OCI-LY3 (cell line): ENCODE data around the gene MED4.

Experiments
- H2AFZ ChIP-seq: fragments of 200-600, 300-600 bp; shearing (Covaris generic); 2 replicates; pipeline ENCODE4 v1.6.0; 2014; ENCODE audit warnings: antibody characterized with exemption, low read depth, low read length
- H3K27ac ChIP-seq: fragments of 200-600, 300-600 bp; sonication (generic); 2 replicates; pipeline ENCODE4 v1.5.1; 2014; ENCODE audit warnings: mild to moderate bottlenecking, low read length, moderate library complexity, mixed read lengths
- H3K27me3 ChIP-seq: fragments of 200-600, 300-600 bp; sonication (generic); 2 replicates; pipeline ENCODE4 v1.6.1; 2014; ENCODE audit warnings: low read depth, low read length, mixed read lengths
- H3K36me3 ChIP-seq: fragments of 200-600, 300-600 bp; sonication (generic); replicated peaks from 2 replicates; pipeline ENCODE3; 2014; ENCODE audit warnings: low read depth, low read length, mixed read lengths
- H3K4me1 ChIP-seq: fragments of 300-600, 200-600 bp; sonication (generic); 2 replicates; pipeline ENCODE4 v1.6.1; 2014; ENCODE audit warnings: low read length, mixed read lengths
- H3K4me2 ChIP-seq: fragments of 200-600, 300-600 bp; sonication (generic); 2 replicates; pipeline ENCODE4 v1.6.1; 2014; ENCODE audit warnings: low read length, mixed read lengths
- H3K4me3 ChIP-seq: fragments of 300-600, 200-600 bp; sonication (generic); 2 replicates; pipeline ENCODE4 v1.5.1; 2014; ENCODE audit warnings: antibody characterized with exemption, mild to moderate bottlenecking, low read length, moderate library complexity
- H3K79me2 ChIP-seq: fragments of 300-600, 200-600 bp; shearing (Covaris generic); 2 replicates; pipeline ENCODE4 v1.6.1; 2014; ENCODE audit warnings: mild to moderate bottlenecking, low read length, mixed read lengths
- H3K9ac ChIP-seq: fragments of 300-600, 200-600 bp; shearing (Covaris generic); 2 replicates; pipeline ENCODE4 v1.6.0; 2014; ENCODE audit warnings: mild to moderate bottlenecking, low read length, moderate library complexity
- H3K9me3 ChIP-seq: fragments of 200-600, 300-600 bp; shearing (Covaris generic); 2 replicates; pipeline ENCODE4 v1.6.1; 2014; ENCODE audit warnings: low read length, mixed read lengths; ENCODE audit not compliant: insufficient read depth
- H4K20me1 ChIP-seq: fragments of 200-600, 300-600 bp; sonication (generic); 2 replicates; pipeline ENCODE4 v1.6.1; 2016; ENCODE audit warnings: low read length, mixed read lengths; ENCODE audit not compliant: insufficient read depth
- EZH2phosphoT487 ChIP-seq: fragments of 200-600 bp; shearing (Covaris generic); IDR thresholded peaks from 2 replicates; pipeline ENCODE4 v1.6.1; 2018; ENCODE audit warnings: antibody characterized with exemption, mixed run types, low read depth
- TF ChIP-seq, protein P1 (sequence below): fragments of 200-600, 300-600 bp; sonication (generic); IDR thresholded peaks from 2 replicates; pipeline ENCODE4 v1.5.1; 2014; ENCODE audit warnings: antibody characterized with exemption, low read length, low read depth

The MED4 gene, protein sequence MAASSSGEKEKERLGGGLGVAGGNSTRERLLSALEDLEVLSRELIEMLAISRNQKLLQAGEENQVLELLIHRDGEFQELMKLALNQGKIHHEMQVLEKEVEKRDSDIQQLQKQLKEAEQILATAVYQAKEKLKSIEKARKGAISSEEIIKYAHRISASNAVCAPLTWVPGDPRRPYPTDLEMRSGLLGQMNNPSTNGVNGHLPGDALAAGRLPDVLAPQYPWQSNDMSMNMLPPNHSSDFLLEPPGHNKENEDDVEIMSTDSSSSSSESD

DNA sequence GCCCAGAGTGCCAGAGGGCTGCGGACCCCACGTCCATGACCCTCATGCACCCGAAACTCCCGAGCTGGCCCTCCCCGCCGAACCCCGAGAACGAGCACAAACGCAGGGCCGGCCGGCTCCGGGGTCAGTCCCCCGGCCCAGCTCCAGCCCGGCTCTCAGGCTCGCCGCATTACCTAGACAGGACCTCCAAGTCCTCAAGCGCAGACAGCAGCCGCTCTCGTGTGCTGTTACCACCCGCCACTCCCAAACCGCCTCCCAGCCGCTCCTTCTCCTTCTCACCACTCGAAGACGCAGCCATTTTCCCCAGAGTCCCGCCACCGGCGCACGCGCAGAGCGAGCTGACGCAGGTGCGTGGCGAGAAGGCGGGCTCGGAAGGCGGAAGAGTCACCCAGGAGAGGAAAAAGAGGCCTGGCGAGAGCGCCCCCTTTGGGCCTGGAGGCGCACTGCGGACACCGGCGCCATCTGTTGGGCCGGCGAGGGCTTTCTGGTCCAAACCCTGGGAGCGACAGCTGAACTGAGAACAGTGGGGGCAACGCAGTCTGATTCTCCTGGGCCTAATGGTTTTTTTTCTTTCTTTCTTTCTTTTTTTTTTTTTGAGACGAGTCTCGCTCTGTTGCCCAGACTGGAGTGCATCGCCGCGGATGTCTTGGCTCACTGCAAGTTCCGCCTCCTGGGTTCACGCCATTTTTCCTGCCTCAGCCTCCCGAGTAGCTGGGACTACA is at the start of gene MED4:
Gene MED4 (minus strand): TSS at position 324 of the 722 bp plus-strand sequence. CDS start 26 bp downstream, at position 298.
- Histone ChIP-seq H3K4me1 (peaks cover 16% of the 10 kb centered on the region), H2AFZ (peak within 1 kb of the TSS; percentile 81), H3K4me3 (peak within 1 kb of the TSS; percentile 86), H3K79me2 (peaks cover 50% of the 10 kb centered on the region), H3K9ac (peak within 1 kb of the TSS; percentile 82), H3K27me3 (0 out of 2 replicates have a peak, but pooled peaks cover 5% of the 10 kb centered on the region), H3K27ac (peak within 1 kb of the TSS; percentile 12; the same call in 1 of the 2 replicates), H4K20me1 (peaks cover 32% of the 10 kb centered on the region), H3K9me3 (no peaks in the 10 kb centered on the region), H3K4me2 (peak within 1 kb of the TSS; percentile 78), H3K36me3 (peaks cover 2% of the 10 kb centered on the region)
- TF ChIP-seq, protein P1, sequence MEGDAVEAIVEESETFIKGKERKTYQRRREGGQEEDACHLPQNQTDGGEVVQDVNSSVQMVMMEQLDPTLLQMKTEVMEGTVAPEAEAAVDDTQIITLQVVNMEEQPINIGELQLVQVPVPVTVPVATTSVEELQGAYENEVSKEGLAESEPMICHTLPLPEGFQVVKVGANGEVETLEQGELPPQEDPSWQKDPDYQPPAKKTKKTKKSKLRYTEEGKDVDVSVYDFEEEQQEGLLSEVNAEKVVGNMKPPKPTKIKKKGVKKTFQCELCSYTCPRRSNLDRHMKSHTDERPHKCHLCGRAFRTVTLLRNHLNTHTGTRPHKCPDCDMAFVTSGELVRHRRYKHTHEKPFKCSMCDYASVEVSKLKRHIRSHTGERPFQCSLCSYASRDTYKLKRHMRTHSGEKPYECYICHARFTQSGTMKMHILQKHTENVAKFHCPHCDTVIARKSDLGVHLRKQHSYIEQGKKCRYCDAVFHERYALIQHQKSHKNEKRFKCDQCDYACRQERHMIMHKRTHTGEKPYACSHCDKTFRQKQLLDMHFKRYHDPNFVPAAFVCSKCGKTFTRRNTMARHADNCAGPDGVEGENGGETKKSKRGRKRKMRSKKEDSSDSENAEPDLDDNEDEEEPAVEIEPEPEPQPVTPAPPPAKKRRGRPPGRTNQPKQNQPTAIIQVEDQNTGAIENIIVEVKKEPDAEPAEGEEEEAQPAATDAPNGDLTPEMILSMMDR = peak; percentile 98
- no peak for TF ChIP-seq EZH2phosphoT487

DNA sequence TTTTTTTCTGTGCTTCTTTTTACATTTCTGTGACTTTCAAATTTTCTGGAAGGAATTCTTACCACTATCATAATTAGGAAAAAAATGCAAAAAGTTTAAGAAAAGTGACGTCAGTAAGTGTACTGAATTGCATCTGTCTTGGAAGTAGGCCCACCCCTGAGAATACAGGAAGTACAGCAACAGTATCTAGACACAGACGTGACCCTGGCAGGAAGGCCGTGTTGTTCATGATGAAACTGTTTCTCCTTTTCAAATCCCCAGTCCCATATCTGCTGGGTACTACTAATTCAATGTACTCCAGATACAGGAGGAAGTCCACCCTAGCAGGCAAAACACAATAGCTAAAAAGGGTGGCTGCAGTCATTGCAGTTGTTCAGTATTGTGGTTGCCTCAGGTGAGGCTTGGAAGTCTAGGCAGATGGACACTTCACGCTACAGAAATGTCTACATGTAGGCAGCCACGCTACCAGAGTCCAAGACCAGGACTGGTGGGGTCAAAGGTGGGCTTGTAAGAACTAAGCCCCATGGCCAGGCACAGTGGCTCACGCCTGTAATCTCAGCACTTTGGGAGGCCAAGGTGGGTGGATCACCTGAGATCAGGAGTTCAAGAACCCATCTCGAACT is 49.6 kb upstream of the MED4 start:
- Histone ChIP-seq H3K4me1 (peaks cover 14% of the 10 kb centered on the region), H3K79me2 (no peaks in the 10 kb centered on the region), H3K27me3 (peaks cover 6% of the 10 kb centered on the region; the same call in 1 of the 2 replicates), H3K9me3 (no peaks in the 10 kb centered on the region), H4K20me1 (no peaks in the 10 kb centered on the region), H3K36me3 (no peaks in the 10 kb centered on the region), H2AFZ (no peak overlapping the region), H3K4me3 (no peak overlapping the region), H3K27ac (no peak overlapping the region), H3K9ac (no peak overlapping the region), H3K4me2 (no peak overlapping the region)
- TF ChIP-seq, protein P1 = no peak
- TF ChIP-seq EZH2phosphoT487 = no peak

DNA sequence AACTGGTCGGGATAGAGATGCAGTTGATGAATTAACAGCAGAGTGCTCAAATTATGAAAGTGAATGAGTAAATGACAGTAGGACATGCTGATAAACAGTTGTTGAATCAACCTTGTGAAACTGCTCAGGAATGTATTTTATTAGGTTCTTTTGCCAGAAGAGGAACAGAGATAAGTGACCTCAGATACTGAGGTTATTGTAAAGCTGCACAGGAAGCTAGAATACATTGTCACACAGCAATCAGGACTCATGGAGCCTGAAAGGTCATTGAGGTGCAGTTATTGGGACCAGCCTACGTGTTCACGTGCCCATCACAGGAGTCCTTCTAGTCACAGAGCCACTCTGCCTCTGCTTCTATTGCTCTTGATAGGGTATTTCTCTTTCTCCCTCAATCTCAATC is 47.5 kb upstream of the MED4 start:
- Histone ChIP-seq H3K27me3 (peaks cover 6% of the 10 kb centered on the region; the same call in 1 of the 2 replicates), H3K9ac (no peak overlapping the region), H3K9me3 (no peaks in the 10 kb centered on the region), H3K36me3 (no peaks in the 10 kb centered on the region), H3K79me2 (no peaks in the 10 kb centered on the region), H3K4me1 (peaks cover 14% of the 10 kb centered on the region), H4K20me1 (no peaks in the 10 kb centered on the region), H3K4me3 (no peak overlapping the region), H3K4me2 (peak overlapping the region; percentile 17), H2AFZ (no peak overlapping the region), H3K27ac (no peak overlapping the region)
- TF ChIP-seq, protein P1 = no peak
- TF ChIP-seq EZH2phosphoT487 = no peak

DNA sequence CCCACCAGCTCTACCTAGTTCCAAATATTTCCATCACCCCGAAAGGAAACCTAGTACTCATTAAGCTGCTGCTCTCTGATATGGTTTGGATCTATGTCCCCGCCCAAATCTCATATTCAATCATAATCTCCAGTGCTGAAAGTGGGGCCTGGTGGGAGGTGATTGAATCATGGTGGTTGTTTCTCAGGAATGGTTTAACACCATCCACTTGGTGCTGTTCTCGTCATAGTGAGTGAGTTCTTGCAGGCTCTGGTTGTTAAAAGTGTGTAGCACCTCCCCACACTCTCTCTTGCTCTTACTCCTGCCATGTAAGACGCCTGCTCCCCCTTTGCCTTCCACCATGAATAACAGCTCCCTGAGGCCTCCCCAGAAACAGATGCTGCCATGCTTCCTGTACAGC is 43.4 kb upstream of the MED4 start:
- Histone ChIP-seq H3K4me1 (peaks cover 9% of the 10 kb centered on the region), H4K20me1 (no peaks in the 10 kb centered on the region), H3K27ac (no peak overlapping the region), H3K36me3 (no peaks in the 10 kb centered on the region), H2AFZ (no peak overlapping the region), H3K9ac (no peak overlapping the region), H3K9me3 (0 out of 2 replicates have a peak, but pooled peaks cover 3% of the 10 kb centered on the region), H3K4me2 (no peak overlapping the region), H3K4me3 (no peak overlapping the region), H3K79me2 (no peaks in the 10 kb centered on the region), H3K27me3 (peaks cover 25% of the 10 kb centered on the region)
- TF ChIP-seq EZH2phosphoT487 = no peak
- TF ChIP-seq, protein P1 = no peak
